ENCODE data around the gene A4GALT. TPM values are rescaled to one million over a fixed set of nuclear protein-coding genes. Genes with fewer than 3 reads are reported as not detected.
A peak's percentile ranks its signal among the peaks of the same experiment; 100 is the strongest.

A4GALT gene
- polyA plus RNA-seq, 1 donor: 37.0 TPM

DNA sequence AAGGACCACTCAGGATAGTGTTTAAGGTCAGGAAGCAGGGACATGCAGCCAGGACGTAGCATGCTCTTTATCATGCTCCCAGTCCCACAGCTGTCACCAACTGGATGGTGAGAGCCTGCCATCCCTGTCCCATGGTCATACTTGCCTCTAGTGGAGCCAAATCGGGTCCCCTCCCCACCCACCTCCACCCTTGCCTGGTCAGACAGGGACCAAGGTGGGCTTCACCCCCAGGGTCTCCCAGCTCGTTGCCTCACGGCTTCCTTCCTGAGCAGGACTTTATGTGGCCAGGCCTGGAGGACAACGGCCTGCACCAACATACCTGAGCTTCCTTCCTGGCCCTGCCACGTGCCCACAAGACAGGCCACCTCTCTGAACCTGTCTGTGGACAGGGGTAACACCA is 19.8 kb downstream of the A4GALT start:
- no peak for DNase-seq

GRCh38 chr22:42700355-42700754 is 20.3 kb downstream of the A4GALT start:
- DNase-seq: no peak

- no peak for DNase-seq
Measured at GRCh38 chr22:42699976-42700352, 20.7 kb downstream of the A4GALT start.

DNA sequence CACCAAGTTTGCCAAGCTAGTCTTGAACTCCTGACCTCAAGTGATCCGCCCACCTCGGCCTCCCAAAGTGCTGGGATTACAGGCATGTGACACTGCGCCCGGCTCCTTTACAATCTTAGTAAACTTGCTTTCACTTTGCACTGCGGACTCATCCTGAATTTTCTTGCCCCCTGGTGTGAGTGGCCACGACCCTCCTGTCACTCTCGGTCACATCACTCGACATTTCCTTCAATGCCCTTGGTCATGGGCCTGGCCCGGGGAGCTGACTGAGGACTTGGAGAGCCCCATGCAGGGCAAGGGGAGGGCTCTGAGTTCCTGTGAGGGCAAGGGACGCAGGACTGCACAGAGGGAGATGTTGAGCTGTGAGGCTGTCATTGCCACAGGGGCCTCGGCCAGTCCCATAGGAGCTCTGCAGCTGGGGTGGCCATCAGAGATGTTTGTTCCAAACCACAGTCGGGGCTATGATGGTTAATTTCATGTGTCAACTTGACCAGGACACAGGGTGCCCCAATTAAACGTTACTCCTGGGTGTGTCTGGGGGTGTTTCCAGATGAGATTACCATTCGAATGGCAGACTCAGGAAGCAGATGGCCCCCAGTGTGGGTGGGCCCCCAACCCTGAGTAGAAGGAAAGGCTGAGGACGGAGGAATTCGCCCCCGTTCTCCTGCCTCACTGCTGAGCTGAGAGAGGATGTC is 21.2 kb downstream of the A4GALT start:
- DNase-seq: no peak

DNA sequence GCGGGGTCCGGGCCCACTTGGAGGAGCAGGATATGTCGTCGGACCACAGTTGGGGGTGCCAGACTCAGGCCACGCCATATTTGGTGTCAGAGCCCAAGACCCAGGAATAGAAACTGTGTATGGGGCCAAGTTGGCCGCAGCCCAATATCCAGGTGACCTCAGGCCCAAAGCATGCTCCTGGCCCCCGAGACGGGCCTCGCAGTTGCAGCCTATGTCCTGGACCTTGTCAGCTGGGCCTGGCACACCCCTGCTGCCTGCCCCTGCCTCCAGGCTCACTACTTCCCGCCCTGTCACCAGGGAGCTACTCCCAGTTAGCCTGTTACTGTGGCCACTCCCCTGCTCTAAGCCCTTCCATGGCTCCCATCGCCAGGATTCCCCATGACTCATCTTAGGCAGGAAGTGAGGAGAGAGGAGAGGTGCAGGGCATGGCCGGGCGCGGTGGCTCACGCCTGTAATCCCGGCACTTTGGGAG is 23.1 kb downstream of the A4GALT start:
- DNase-seq: peak; percentile 68

DNA sequence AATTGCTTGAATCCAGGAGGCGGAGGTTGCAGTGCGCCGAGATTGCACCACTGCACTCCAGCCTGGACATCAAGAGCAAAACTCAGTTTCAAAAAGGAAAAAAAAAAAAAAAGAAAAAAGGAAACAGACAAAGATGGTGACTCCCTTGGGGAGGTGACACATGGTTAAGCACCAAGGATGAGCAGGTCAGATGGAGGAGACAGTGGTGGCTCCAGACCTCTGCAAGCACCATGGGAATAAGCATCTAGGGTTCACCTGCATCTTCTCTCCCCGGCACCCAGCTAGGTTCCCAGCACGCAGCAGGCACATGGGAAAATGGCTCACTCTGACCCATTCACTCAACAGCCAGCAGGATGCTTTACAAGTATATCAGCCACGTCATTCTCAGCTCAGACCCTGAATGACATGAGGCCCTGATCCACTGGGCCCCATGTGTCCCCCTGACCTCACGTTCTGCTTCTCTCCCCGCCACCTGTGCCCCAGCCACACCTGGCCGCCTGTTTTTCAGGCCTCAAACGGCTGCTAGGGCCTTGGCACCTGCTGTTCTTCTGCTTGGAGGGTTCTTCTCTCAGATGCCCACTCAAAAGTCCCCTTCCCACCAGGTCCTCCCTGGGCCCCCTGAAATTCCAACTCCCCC is 24.2 kb downstream of the A4GALT start:
- no peak for DNase-seq

- no peak for DNase-seq
Measured at GRCh38 chr22:42695294-42695693, 25.4 kb downstream of the A4GALT start.

GRCh38 chr22:42693763-42694683 is 26.6 kb downstream of the A4GALT start:
- DNase-seq: no peak

- no peak for DNase-seq
Measured at GRCh38 chr22:42693055-42693762, 27.5 kb downstream of the A4GALT start.

DNA sequence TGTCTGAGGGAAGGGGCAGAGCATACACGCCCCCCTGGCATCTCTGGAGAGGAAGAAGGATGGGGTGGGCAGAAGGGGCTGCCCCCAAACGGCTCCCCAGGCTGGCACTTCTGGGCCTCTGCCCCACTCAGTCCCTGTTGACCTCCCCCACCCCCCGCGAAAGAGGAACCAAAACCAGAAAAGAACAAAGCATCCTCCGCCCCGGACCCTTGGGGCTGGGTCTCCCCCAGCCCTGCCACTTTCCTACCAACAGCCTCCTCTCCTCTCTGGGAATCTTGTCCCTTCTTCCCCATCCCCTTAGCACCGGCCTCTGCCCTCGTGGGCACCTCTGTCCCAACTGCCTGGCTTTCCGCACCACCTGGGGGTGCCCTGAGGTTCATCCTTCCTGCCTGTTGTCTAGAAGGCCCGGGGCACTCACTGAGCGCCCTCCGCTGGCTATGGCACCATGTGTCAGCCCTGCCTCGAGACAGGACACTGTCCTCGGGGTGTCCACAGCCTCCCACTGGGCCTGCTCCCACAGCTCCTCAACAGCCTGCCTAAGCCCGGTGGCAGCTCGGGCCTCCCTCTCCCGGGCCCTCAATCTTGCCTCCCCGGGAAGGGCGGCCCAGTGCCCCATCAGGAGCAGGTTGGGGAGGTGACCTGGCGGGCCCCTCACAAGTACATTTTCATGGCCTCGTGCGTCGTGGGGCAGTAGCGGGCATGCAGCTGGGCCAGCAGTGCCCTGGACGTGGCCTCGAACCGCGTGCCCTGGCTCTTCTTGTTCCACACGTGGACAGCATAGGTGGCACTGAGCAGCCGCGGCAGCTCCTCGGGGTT is 28.2 kb downstream of the A4GALT start:
- no peak for DNase-seq

DNA sequence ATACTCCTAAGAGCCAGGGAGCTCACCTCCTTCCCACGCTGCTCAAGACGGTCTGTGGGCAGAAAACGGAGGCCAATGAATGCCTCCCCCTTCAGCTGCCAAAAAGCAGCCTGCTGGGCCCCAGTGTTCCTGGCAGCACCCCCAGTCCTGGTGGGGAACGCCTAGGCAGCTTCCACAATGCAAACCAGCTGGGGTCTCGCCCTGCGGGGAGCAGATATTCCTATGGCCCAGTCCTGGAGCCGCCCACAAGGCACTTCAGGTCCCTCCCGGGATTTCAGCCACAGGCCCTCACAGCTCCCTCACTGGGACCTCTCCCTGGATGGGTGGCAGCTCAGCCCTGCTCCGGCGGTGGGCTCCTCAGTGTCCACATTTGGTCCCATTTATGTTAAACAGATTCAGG is 29.2 kb downstream of the A4GALT start:
- DNase-seq: no peak

DNA sequence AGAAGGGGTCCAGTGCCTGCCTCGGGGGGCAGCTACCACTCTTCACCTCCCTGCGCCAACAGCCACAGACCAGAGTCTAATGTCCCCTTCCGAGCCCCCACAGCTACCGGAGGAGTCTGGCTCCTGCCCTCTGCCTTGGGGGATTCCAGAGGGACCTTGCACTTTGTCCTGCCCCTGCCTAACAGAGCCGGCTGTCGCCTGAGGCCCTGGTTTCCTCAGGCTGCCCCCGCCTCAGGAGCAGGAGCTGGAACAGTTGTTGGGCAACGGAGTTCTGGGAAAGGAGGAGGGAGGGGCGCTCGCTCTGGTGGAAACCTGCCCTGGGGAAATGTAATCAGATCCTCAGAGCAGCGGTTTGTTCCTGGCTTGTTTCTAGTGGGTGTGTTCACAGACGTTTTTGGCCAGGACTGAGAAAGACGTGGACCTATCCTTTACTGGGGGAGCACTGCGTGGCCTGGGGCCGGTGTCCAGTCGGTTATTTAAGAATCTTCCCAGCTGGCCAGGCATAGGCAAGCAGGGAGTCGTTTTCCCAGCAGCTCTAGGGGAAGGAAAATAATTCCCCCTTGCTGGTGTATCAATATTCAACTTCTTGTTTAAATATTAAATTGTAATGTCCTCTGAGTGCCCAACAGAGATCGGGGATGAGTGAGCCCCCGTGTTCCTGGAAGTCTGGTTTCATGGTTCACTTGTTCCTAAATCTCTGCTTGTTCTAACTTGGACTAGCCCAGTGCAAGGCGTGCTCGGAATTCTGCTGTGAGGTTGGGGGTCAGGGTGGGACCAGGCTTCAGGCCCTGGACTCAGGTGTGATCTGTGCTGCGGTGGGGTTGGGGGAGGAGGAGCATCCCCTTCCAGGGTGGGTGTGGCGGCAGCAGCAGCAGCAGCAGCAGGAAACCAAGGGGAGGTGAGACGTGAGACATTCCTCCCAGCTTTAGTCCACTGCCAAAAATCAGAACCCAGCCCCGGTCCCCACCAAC is 32.1 kb downstream of the A4GALT start:
- DNase-seq: peak; percentile 96

DNA sequence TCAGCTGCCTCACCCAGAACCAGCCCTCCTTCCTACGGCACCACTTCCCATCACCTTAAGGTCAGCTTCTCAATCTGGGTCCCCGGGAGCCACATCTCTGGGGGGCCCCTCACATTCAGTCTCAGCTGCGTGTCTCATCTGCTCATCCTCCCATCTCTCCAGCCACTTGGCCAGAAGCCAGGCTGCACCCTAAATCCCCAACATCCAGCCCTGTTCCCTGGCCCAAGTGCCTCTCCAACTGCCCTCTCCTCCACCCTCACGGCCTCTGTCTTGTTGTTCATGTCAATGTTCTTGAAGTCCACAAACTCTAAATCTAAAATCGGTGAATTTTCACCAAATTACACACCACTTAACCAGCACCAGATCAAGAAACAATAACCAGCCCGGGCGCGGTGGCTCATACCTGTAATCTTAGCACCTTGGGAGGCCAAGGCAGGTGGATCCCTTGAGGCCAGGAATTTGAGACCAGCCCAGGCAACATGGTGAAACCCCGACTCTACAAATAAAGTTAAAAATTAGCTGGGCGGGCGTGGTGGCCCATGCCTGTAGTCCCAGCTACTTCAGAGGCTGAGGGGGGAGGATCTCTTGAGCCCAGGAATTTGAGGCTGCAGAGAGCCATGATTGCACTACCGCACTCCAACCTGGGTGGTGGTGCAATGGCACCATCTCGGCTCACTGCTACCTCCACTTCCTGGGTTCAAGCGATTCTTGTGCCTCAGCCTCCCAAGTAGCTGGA is 33.7 kb downstream of the A4GALT start:
- no peak for DNase-seq

DNA sequence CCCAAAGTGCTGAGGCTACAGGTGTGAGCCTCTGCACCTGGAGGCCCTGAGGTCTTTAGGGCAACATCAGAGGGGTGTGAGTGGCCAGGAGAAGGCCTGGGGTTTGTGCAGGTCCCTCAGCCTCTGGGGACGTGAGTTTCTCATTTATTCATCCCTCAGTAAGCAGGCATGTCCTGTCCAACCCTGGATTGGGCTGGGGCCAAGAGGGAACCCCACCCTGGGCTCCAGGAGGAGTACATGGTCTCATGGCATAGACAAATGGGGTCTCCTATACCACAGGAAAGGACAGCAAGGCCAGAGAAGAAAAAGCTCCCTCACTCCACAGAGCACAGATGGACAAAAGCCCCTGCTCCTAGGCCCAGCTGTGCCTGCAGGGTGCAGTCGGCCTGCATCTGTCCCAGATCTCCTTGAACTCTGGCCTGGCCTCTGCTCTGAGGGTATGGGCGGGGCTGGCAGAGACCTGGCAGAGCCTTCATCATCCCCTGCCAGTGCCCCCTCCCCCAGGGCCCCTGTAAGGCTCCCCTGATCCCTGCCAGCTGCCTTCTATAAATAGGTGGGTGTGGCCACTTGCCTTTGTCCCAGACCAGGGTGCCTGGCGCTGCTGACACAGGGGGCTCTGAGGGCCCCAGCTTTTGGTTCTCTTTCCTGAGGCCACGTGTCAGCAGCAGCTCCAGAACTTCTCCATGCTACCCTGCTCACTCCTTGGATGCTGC is 34.6 kb downstream of the A4GALT start:
- DNase-seq: no peak

GRCh38 chr22:42684462-42685195 is 36.0 kb downstream of the A4GALT start:
- DNase-seq: no peak

- DNase-seq: no peak
Measured at GRCh38 chr22:42683578-42684283, 36.9 kb downstream of the A4GALT start.

GRCh38 chr22:42682113-42682851 is 38.4 kb downstream of the A4GALT start:
- no peak for DNase-seq

Measured in hindlimb muscle (tissue), 1 donor.